ENCODE results near the gene MYO9A. TPM values are rescaled to one million over a fixed set of nuclear protein-coding genes. Genes with fewer than 3 reads are reported as not detected.
A peak's percentile ranks its signal among the peaks of the same experiment; 100 is the strongest.

MYO9A gene
- total RNA-seq, 1 donor: 59.0 TPM

DNA sequence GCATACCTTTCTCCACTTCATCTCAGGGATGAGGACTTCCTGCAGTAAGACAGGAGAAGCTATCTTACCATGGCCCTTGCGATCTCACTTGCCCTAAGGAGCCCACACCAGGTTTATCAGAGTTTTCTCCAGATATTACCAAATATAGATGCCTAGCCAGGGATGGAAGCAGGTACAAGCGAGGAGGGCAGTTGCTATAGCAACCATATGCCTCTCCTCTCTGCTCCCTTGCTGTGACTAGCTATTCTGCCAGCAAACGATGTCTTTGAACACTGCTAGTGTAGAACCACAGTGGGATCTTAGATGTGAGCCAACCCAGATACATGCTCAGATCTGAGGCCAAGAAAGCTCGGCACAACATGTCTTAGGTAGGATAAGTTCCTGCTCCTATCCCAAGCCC, 45.8 kb upstream of the MYO9A start:
- TF ChIP-seq, protein P1, sequence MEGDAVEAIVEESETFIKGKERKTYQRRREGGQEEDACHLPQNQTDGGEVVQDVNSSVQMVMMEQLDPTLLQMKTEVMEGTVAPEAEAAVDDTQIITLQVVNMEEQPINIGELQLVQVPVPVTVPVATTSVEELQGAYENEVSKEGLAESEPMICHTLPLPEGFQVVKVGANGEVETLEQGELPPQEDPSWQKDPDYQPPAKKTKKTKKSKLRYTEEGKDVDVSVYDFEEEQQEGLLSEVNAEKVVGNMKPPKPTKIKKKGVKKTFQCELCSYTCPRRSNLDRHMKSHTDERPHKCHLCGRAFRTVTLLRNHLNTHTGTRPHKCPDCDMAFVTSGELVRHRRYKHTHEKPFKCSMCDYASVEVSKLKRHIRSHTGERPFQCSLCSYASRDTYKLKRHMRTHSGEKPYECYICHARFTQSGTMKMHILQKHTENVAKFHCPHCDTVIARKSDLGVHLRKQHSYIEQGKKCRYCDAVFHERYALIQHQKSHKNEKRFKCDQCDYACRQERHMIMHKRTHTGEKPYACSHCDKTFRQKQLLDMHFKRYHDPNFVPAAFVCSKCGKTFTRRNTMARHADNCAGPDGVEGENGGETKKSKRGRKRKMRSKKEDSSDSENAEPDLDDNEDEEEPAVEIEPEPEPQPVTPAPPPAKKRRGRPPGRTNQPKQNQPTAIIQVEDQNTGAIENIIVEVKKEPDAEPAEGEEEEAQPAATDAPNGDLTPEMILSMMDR (IDR thresholded peaks at IDR 0.05; ENCODE audit: extremely low read depth, low read depth, low read length): no peak
- no peaks in the 10 kb centered on the region for H4K20me1 ChIP-seq (ENCODE audit: insufficient read depth, low read length)

DNA sequence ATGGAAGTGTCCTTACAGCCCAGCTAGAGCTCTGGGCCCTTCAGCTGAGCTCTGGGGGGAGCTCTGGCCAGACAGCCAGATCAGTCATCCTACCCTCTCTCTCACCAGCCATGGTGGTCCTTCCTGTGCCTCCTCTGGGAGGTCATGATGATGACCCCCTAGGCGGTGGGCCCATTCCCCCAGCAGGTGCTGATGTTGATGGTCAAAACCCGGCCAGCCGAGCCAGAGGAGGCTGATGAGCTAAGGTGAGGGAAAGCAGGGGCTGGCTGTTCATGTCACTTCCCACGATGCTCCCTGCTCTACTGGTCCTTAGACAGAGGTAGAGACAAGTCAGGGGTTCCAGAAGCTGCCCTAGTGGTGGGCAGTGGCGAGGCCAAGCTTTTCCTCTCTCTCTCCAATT, 44.6 kb upstream of the MYO9A start:
- H3K36me3 ChIP-seq (ENCODE audit: insufficient read depth, low read length): no peaks in the 10 kb centered on the region
- peak; percentile 58 for DNase-seq (ENCODE audit: insufficient read length, low spot score, missing footprints)
- H4K20me1 ChIP-seq (ENCODE audit: insufficient read depth, low read length): no peaks in the 10 kb centered on the region
- H3K4me1 ChIP-seq (ENCODE audit: insufficient read depth, low read length): no peaks in the 10 kb centered on the region
- H3K79me2 ChIP-seq (ENCODE audit: insufficient read depth, low read length): no peaks in the 10 kb centered on the region
- H3K9me3 ChIP-seq (ENCODE audit: low read depth, low read length): no peaks in the 10 kb centered on the region
- no peak overlapping the region for H3K4me2 ChIP-seq (ENCODE audit: insufficient read depth, low read length)
- TF ChIP-seq, protein P1 (IDR thresholded peaks at IDR 0.05; ENCODE audit: extremely low read depth, low read depth, low read length): no peak
- no peak overlapping the region for H2AFZ ChIP-seq (ENCODE audit: low read length)
- no peak overlapping the region for H3K4me3 ChIP-seq (ENCODE audit: insufficient read depth, low read length)
- H3K27ac ChIP-seq (ENCODE audit: low read depth, low read length): no peak overlapping the region
- peaks cover 16% of the 10 kb centered on the region for H3K27me3 ChIP-seq (ENCODE audit: insufficient read depth, low read length)

More for the DNA sequence above, 45.8 kb upstream of the MYO9A start:
- Histone ChIP-seq H3K4me1 (ENCODE audit: insufficient read depth, low read length) (no peaks in the 10 kb centered on the region), H3K27me3 (ENCODE audit: insufficient read depth, low read length) (peaks cover 23% of the 10 kb centered on the region), H2AFZ (ENCODE audit: low read length) (no peak overlapping the region), H3K36me3 (ENCODE audit: insufficient read depth, low read length) (no peaks in the 10 kb centered on the region), H3K4me2 (ENCODE audit: insufficient read depth, low read length) (no peak overlapping the region), H3K79me2 (ENCODE audit: insufficient read depth, low read length) (no peaks in the 10 kb centered on the region), H3K4me3 (ENCODE audit: insufficient read depth, low read length) (no peak overlapping the region), H3K27ac (ENCODE audit: low read depth, low read length) (no peak overlapping the region), H3K9me3 (ENCODE audit: low read depth, low read length) (no peaks in the 10 kb centered on the region)
- no peak for DNase-seq (ENCODE audit: insufficient read length, low spot score, missing footprints)

DNA sequence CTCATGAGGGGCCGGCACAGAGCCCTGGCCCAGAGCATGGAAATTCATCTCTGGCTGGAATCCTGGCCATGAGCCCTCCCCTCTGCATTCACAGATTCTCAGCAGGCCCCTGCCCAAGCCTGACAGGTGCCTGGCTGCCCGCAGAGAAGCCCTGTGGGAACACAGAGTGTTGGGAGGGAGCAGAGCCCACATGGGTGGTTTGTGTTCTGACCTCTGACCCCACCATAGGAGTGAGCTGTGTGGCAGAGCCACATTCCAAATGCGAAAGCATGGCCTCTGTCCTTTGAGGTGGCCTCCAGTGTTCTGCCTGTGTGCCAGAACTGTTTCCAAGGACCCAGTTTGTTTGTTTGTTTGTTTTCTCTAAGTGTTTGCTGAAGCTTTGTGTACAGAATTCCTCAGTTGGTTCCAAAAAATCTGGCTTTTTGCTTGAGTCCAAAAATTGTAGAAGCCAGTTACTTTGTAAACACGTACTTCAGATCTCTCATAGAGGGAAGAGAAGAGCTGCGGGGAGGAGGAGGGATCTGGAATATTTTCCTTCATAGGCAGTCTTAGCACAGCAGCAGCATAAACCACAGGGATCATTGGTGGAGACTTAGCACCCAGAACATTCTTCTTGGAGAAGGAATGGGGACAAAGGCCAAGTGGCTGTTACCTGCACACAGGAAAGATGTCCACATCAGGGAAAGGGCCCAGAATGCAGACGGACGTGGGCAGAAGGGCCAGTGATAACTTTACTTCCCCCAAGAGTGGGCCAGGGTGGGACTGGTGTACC, 43.6 kb upstream of the MYO9A start:
- Histone ChIP-seq H3K36me3 (ENCODE audit: insufficient read depth, low read length) (no peaks in the 10 kb centered on the region), H3K27ac (ENCODE audit: low read depth, low read length) (no peak overlapping the region), H3K27me3 (ENCODE audit: insufficient read depth, low read length) (peaks cover 8% of the 10 kb centered on the region), H3K4me2 (ENCODE audit: insufficient read depth, low read length) (no peak overlapping the region), H3K79me2 (ENCODE audit: insufficient read depth, low read length) (no peaks in the 10 kb centered on the region), H3K4me1 (ENCODE audit: insufficient read depth, low read length) (no peaks in the 10 kb centered on the region), H4K20me1 (ENCODE audit: insufficient read depth, low read length) (no peaks in the 10 kb centered on the region), H3K4me3 (ENCODE audit: insufficient read depth, low read length) (no peak overlapping the region), H2AFZ (ENCODE audit: low read length) (no peak overlapping the region), H3K9me3 (ENCODE audit: low read depth, low read length) (no peaks in the 10 kb centered on the region)
- TF ChIP-seq, protein P1 (IDR thresholded peaks at IDR 0.05; ENCODE audit: extremely low read depth, low read depth, low read length): no peak
- DNase-seq (ENCODE audit: insufficient read length, low spot score, missing footprints): peak; percentile 27

DNA sequence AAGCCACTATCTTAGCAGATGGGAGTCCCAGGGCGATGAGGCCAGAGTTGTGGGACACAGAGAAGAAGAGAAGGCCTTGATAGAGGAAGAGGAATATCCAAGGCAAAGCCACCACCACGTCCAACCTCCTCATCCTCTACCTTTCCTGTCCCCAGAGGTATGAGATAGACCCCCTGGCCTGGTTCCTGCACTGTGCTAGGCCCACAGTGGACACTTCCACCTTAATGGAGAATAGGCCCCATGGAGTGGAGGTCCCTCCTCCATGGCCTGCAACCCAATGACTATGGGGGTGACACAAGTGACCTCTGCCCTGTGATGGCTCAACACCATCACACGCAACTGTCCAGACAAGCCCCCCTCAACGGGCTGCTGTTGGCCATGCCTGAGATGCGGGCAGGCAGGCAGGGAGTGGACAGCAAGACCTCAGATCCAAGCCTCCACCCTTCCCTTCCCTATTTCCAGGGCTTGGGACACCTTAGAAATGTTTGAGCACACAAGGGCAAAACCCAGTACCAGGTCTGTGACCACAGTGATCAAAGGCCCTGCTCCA, 42.8 kb upstream of the MYO9A start:
- Histone ChIP-seq H3K79me2 (ENCODE audit: insufficient read depth, low read length) (no peaks in the 10 kb centered on the region), H3K9me3 (ENCODE audit: low read depth, low read length) (no peaks in the 10 kb centered on the region), H4K20me1 (ENCODE audit: insufficient read depth, low read length) (no peaks in the 10 kb centered on the region), H3K4me2 (ENCODE audit: insufficient read depth, low read length) (no peak overlapping the region), H3K4me1 (ENCODE audit: insufficient read depth, low read length) (no peaks in the 10 kb centered on the region), H3K4me3 (ENCODE audit: insufficient read depth, low read length) (no peak overlapping the region), H3K27ac (ENCODE audit: low read depth, low read length) (no peak overlapping the region), H3K27me3 (ENCODE audit: insufficient read depth, low read length) (peaks cover 8% of the 10 kb centered on the region), H3K36me3 (ENCODE audit: insufficient read depth, low read length) (no peaks in the 10 kb centered on the region), H2AFZ (ENCODE audit: low read length) (no peak overlapping the region)
- peak; percentile 17 for DNase-seq (ENCODE audit: insufficient read length, low spot score, missing footprints)
- TF ChIP-seq, protein P1 (IDR thresholded peaks at IDR 0.05; ENCODE audit: extremely low read depth, low read depth, low read length): no peak
